RWPE2 (cell line): Measurements from ENCODE around the gene CLTRN.
A peak's percentile ranks its signal among the peaks of the same experiment; 100 is the strongest.

Source experiments
- ATAC-seq: fragments of 200-7000 bp; cut with Tn5 transposase; 3 replicates; pipeline ENCODE4 v1.9.1; 2021; ENCODE audit warnings: low read depth
- DNase-seq: peaks from one replicate; pipeline ENCODE4 v3.0.0-alpha.2; 2020; ENCODE audit warnings: low spot score
- H3K27ac ChIP-seq: fragments of 450-650 bp; 2 replicates; pipeline ENCODE4 v1.5.1; 2017; ENCODE audit warnings: mild to moderate bottlenecking; ENCODE audit not compliant: poor library complexity, severe bottlenecking
- H3K27me3 ChIP-seq: fragments of 250-450 bp; sonication (Bioruptor Pico); 2 replicates; pipeline ENCODE4 v1.5.1; 2021; ENCODE audit warnings: mild to moderate bottlenecking, moderate library complexity; ENCODE audit not compliant: insufficient read depth, poor library complexity, severe bottlenecking
- H3K36me3 ChIP-seq: fragments of 250-450 bp; sonication (Bioruptor Pico); 2 replicates; pipeline ENCODE4 v1.5.1; 2020; ENCODE audit warnings: low read depth, mild to moderate bottlenecking, moderate library complexity
- H3K4me1 ChIP-seq: fragments of 250-450 bp; sonication (Bioruptor Pico); 2 replicates; pipeline ENCODE4 v1.5.1; 2021; ENCODE audit warnings: mild to moderate bottlenecking, moderate library complexity; ENCODE audit not compliant: insufficient read depth, poor library complexity, severe bottlenecking
- H3K4me3 ChIP-seq: fragments of 250-450 bp; sonication (Bioruptor Pico); 2 replicates; pipeline ENCODE4 v1.5.1; 2021; ENCODE audit warnings: mild to moderate bottlenecking, moderate library complexity; ENCODE audit not compliant: severe bottlenecking
- H3K9me3 ChIP-seq: fragments of 250-450 bp; sonication (Bioruptor Pico); 2 replicates; pipeline ENCODE4 v1.5.1; 2021; ENCODE audit warnings: mild to moderate bottlenecking, moderate library complexity; ENCODE audit not compliant: severe bottlenecking
- TF ChIP-seq, protein P1 (sequence below): fragments of 450-650 bp; IDR thresholded peaks from one replicate; pipeline ENCODE4 v1.5.1; 2017; ENCODE audit warnings: mild to moderate bottlenecking, moderate library complexity; ENCODE audit not compliant: poor library complexity, severe bottlenecking

Gene CLTRN

DNA sequence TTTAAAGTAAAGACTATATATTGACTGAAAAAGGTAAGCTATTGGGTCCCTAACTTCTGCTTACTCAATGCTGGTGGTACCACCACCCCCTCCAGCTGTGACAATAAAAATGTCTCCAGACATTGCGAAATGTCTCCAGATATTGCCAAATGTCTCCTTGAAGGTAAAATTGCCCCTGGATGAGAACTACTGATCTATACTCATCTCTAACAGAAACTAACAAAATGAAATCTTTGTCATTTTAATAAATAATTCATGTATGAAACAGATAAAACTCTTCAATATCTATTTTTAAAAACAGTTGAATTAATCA, 20.1 kb downstream of the CLTRN start:
- H3K4me1 ChIP-seq = no peaks in the 10 kb centered on the region
- H3K36me3 ChIP-seq = no peaks in the 10 kb centered on the region
- TF ChIP-seq, protein P1, sequence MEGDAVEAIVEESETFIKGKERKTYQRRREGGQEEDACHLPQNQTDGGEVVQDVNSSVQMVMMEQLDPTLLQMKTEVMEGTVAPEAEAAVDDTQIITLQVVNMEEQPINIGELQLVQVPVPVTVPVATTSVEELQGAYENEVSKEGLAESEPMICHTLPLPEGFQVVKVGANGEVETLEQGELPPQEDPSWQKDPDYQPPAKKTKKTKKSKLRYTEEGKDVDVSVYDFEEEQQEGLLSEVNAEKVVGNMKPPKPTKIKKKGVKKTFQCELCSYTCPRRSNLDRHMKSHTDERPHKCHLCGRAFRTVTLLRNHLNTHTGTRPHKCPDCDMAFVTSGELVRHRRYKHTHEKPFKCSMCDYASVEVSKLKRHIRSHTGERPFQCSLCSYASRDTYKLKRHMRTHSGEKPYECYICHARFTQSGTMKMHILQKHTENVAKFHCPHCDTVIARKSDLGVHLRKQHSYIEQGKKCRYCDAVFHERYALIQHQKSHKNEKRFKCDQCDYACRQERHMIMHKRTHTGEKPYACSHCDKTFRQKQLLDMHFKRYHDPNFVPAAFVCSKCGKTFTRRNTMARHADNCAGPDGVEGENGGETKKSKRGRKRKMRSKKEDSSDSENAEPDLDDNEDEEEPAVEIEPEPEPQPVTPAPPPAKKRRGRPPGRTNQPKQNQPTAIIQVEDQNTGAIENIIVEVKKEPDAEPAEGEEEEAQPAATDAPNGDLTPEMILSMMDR = no peak
- no peaks in the 10 kb centered on the region for H3K9me3 ChIP-seq
- DNase-seq (no peak), ATAC-seq (no peak)
- H3K4me3 ChIP-seq = no peak overlapping the region
- H3K27me3 ChIP-seq = no peaks in the 10 kb centered on the region
- no peak overlapping the region for H3K27ac ChIP-seq

- Histone ChIP-seq H3K27ac (no peak overlapping the region), H3K9me3 (no peaks in the 10 kb centered on the region), H3K4me3 (no peak overlapping the region), H3K36me3 (no peaks in the 10 kb centered on the region), H3K4me1 (no peaks in the 10 kb centered on the region), H3K27me3 (no peaks in the 10 kb centered on the region)
- DNase-seq = no peak
- ATAC-seq = no peak
- TF ChIP-seq, protein P1 = no peak
These were observed 20.6 kb downstream of the CLTRN start for GRCh38 chrX:15643786-15644559.

- no peaks in the 10 kb centered on the region for H3K9me3 ChIP-seq
- TF ChIP-seq, protein P1 = no peak
- no peaks in the 10 kb centered on the region for H3K4me1 ChIP-seq
- DNase-seq (no peak), ATAC-seq (no peak)
- H3K36me3 ChIP-seq = no peaks in the 10 kb centered on the region
- H3K4me3 ChIP-seq = no peak overlapping the region
- no peaks in the 10 kb centered on the region for H3K27me3 ChIP-seq
- no peak overlapping the region for H3K27ac ChIP-seq
These were observed 33.0 kb downstream of the CLTRN start for GRCh38 chrX:15631637-15632036.

- H3K27me3 ChIP-seq = no peaks in the 10 kb centered on the region
- no peak overlapping the region for H3K27ac ChIP-seq
- TF ChIP-seq, protein P1 = no peak
- H3K36me3 ChIP-seq = no peaks in the 10 kb centered on the region
- DNase-seq (no peak), ATAC-seq (no peak)
- no peak overlapping the region for H3K4me3 ChIP-seq
- no peaks in the 10 kb centered on the region for H3K9me3 ChIP-seq
- H3K4me1 ChIP-seq = peaks cover 13% of the 10 kb centered on the region
These were observed 41.6 kb downstream of the CLTRN start for GRCh38 chrX:15623054-15623453.

DNA sequence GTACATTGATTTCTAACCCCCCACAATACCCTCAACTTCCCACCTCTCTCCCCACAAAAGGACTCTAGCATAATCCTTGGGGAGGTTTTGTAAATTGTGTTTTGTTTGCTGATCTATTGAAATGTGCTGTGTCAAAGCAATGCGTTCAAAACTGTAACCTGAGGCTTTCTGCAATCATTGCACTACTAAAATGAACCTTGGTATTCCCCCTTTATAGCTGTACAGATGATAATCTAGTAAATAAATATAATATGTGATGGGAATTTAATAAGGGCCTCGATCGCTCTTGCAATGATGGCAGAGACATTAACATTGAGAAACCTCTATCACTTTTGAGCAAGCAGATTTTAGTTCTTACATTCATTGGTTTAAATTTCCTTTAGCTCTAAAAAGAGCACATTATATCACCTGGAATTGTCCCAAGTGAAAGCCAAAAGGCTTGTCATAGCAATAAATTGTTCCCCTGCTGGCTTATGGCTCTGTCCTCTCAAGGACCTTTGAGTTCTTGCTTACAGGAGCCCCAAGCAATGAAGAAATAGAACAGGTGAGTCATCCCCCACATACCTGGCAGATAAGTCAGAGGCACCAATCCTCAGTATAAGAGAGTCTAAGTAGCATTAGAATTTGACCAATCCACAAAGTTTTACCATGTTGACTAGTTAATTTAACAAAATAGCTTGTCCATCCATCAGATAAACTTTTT, 45.4 kb downstream of the CLTRN start:
- peak overlapping the region; percentile 16 for H3K27ac ChIP-seq
- TF ChIP-seq, protein P1 = no peak

More for the DNA sequence above, 45.4 kb downstream of the CLTRN start:
- no peaks in the 10 kb centered on the region for H3K27me3 ChIP-seq
- no peaks in the 10 kb centered on the region for H3K9me3 ChIP-seq
- H3K4me3 ChIP-seq = no peak overlapping the region
- ATAC-seq (peak; percentile 97), DNase-seq (no peak)
- H3K36me3 ChIP-seq = no peaks in the 10 kb centered on the region
- H3K4me1 ChIP-seq = peaks cover 13% of the 10 kb centered on the region
